SK-N-SH treated with all-trans-retinoic acid at 6 μM for 48 hours (cell line): Measurements from ENCODE around the gene MOCS1.

Experiments used
- ATAC-seq: fragments of 200-7000 bp; cut with Tn5 transposase; 3 replicates; pipeline ENCODE4 v1.9.1; 2020; ENCODE audit warnings: mild to moderate bottlenecking, moderate library complexity
- ARNTL ChIP-seq: fragments of 450-650 bp; formaldehyde crosslinking; IDR thresholded peaks from 2 replicates; pipeline ENCODE4 v1.5.0; 2020; ENCODE audit warnings: low read depth, mild to moderate bottlenecking, moderate library complexity, borderline replicate concordance
- CREB5 ChIP-seq: fragments of 250-450 bp; sonication (Bioruptor Pico); IDR thresholded peaks from 2 replicates; pipeline ENCODE4 v1.5.1; 2020; ENCODE audit warnings: low read depth, mild to moderate bottlenecking, moderate library complexity
- CSDC2 ChIP-seq: fragments of 250-450 bp; sonication (Bioruptor Pico); IDR thresholded peaks from 2 replicates; pipeline ENCODE4 v1.5.0; 2020; ENCODE audit warnings: mild to moderate bottlenecking, moderate library complexity
- CSRNP3 ChIP-seq: fragments of 250-450 bp; sonication (Bioruptor Pico); IDR thresholded peaks from 2 replicates; pipeline ENCODE4 v1.5.1; 2021; ENCODE audit warnings: mild to moderate bottlenecking, moderate library complexity
- ESRRG ChIP-seq: fragments of 250-450 bp; sonication (Bioruptor Pico); IDR thresholded peaks from 2 replicates; pipeline ENCODE4 v1.6.1; 2021; ENCODE audit warnings: mild to moderate bottlenecking
- GLIS3 ChIP-seq: fragments of 250-450 bp; sonication (Bioruptor Pico); IDR thresholded peaks from 2 replicates; pipeline ENCODE4 v1.5.0; 2020; ENCODE audit warnings: mild to moderate bottlenecking, moderate library complexity
- ISL1 ChIP-seq: fragments of 250-450 bp; sonication (Bioruptor Pico); IDR thresholded peaks from 2 replicates; pipeline ENCODE4 v2.1.2; 2022; ENCODE audit warnings: mild to moderate bottlenecking, moderate library complexity
- OSR1 ChIP-seq: fragments of 250-450 bp; sonication (Bioruptor Pico); IDR thresholded peaks from 2 replicates; pipeline ENCODE4 v1.8.0; 2022; ENCODE audit warnings: moderate library complexity, mild to moderate bottlenecking, inconsistent platforms
- PATZ1 ChIP-seq: fragments of 250-450 bp; sonication (Bioruptor Pico); IDR thresholded peaks from 2 replicates; pipeline ENCODE4 v1.8.0; 2020; ENCODE audit warnings: mild to moderate bottlenecking, moderate library complexity, borderline replicate concordance
- POU6F1 ChIP-seq: fragments of 250-450 bp; sonication (Bioruptor Pico); IDR thresholded peaks from 2 replicates; pipeline ENCODE4 v1.8.0; 2021; ENCODE audit warnings: low read depth, mild to moderate bottlenecking, moderate library complexity, borderline replicate concordance
- PPARA ChIP-seq: fragments of 250-450 bp; sonication (Bioruptor Pico); IDR thresholded peaks from 2 replicates; pipeline ENCODE4 v1.5.0; 2020; ENCODE audit warnings: mild to moderate bottlenecking, borderline replicate concordance
- RARB ChIP-seq: fragments of 250-450 bp; sonication (Bioruptor Pico); IDR thresholded peaks from 2 replicates; pipeline ENCODE4 v1.8.0; 2021; ENCODE audit warnings: mild to moderate bottlenecking, moderate library complexity
- SNAI2 ChIP-seq: fragments of 250-450 bp; sonication (Bioruptor Pico); IDR thresholded peaks from 2 replicates; pipeline ENCODE4 v1.5.0; 2020; ENCODE audit warnings: mild to moderate bottlenecking, moderate library complexity
- TCF4 ChIP-seq: fragments of 250-450 bp; sonication (Bioruptor Pico); IDR thresholded peaks from 2 replicates; pipeline ENCODE4 v1.8.0; 2021; ENCODE audit warnings: mild to moderate bottlenecking, moderate library complexity, borderline replicate concordance
- TSHZ2 ChIP-seq: fragments of 250-450 bp; sonication (Bioruptor Pico); IDR thresholded peaks from 2 replicates; pipeline ENCODE4 v1.5.0; 2020; ENCODE audit warnings: mild to moderate bottlenecking, moderate library complexity
- ZC3H10 ChIP-seq: fragments of 250-450 bp; sonication (Bioruptor Pico); IDR thresholded peaks from 2 replicates; pipeline ENCODE4 v1.5.1; 2021; ENCODE audit warnings: mild to moderate bottlenecking, moderate library complexity
- ZFP3 ChIP-seq: fragments of 250-450 bp; sonication (Bioruptor Pico); IDR thresholded peaks from 2 replicates; pipeline ENCODE4 v1.5.0; 2020; ENCODE audit warnings: mild to moderate bottlenecking, moderate library complexity
- ZFP30 ChIP-seq: fragments of 450-650 bp; formaldehyde crosslinking; IDR thresholded peaks from 2 replicates; pipeline ENCODE4 v1.5.0; 2022; ENCODE audit warnings: mild to moderate bottlenecking, moderate library complexity
- ZNF565 ChIP-seq: fragments of 450-650 bp; formaldehyde crosslinking; conservative IDR thresholded peaks from 2 replicates; pipeline ENCODE4 v1.5.0; 2020; ENCODE audit warnings: low read depth, mild to moderate bottlenecking, moderate library complexity
- ZNF8 ChIP-seq: fragments of 450-650 bp; formaldehyde crosslinking; IDR thresholded peaks from 2 replicates; pipeline ENCODE4 v1.5.0; 2020; ENCODE audit warnings: mild to moderate bottlenecking, moderate library complexity

Gene MOCS1

GRCh38 chr6:39891976-39892375, 42.3 kb downstream of the MOCS1 start:
- no peak for TF ChIP-seq ARNTL (CRISPR knock-in tag)
- ATAC-seq = no peak

GRCh38 chr6:39891353-39891752, 42.9 kb downstream of the MOCS1 start:
- TF ChIP-seq ESRRG (CRISPR knock-in tag) = no peak
- no peak for TF ChIP-seq CSRNP3 (CRISPR knock-in tag)
- TF ChIP-seq SNAI2 (CRISPR knock-in tag) = no peak
- no peak for TF ChIP-seq PATZ1 (CRISPR knock-in tag)
- TF ChIP-seq ZC3H10 = no peak
- TF ChIP-seq CREB5 = no peak
- TF ChIP-seq CSDC2 (CRISPR knock-in tag) = no peak
- TF ChIP-seq TCF4 = no peak
- TF ChIP-seq POU6F1 (CRISPR knock-in tag) = no peak
- no peak for TF ChIP-seq RARB (CRISPR knock-in tag)
- TF ChIP-seq ZNF565 (CRISPR knock-in tag) = no peak
- no peak for TF ChIP-seq ZNF8 (CRISPR knock-in tag)
- TF ChIP-seq PPARA (CRISPR knock-in tag) = no peak
- no peak for TF ChIP-seq ISL1 (CRISPR knock-in tag)
- TF ChIP-seq ZFP30 (CRISPR knock-in tag) = no peak
- no peak for TF ChIP-seq ZFP3
- TF ChIP-seq OSR1 = no peak
- TF ChIP-seq ARNTL (CRISPR knock-in tag) = no peak
- TF ChIP-seq TSHZ2 (CRISPR knock-in tag) = no peak
- TF ChIP-seq GLIS3 = no peak
- ATAC-seq = no peak

- TF ChIP-seq TCF4 (no peak), CSRNP3 (CRISPR knock-in tag) (no peak), ARNTL (CRISPR knock-in tag) (no peak)
- ATAC-seq = no peak
Measured at GRCh38 chr6:39889229-39889628, 45.0 kb downstream of the MOCS1 start.
